OCI-LY1 (cell line): ENCODE results near the gene TTLL10.

Experiments
- CTCF ChIP-seq: fragments of 200-600 bp; sonication (generic), shearing (Covaris generic); IDR thresholded peaks from 2 replicates; pipeline ENCODE4 v1.5.1; 2017; ENCODE audit warnings: mild to moderate bottlenecking, antibody characterized with exemption, low read length, moderate library complexity, mixed read lengths
- EZH2 ChIP-seq: fragments of 200-600 bp; sonication (generic), shearing (Covaris generic); IDR thresholded peaks from 2 replicates; pipeline ENCODE4 v1.8.0; 2017; ENCODE audit warnings: borderline replicate concordance, mixed run types, mild to moderate bottlenecking, antibody characterized with exemption, low read length, moderate library complexity, mixed read lengths

- TF ChIP-seq EZH2 (no peak), CTCF (no peak)
Observed at GRCh38 chr1:1150100-1150499, 23.6 kb upstream of the TTLL10 start.
